Activated CD4-positive, alpha-beta T cell treated with anti-CD3 and anti-CD28 coated beads, Interleukin-10, Interleukin-2, amounts not matched to agents 100 ng/mL and 50 ng/mL, durations not matched to agents 16 hours and 8 hours (primary cell): ENCODE measurements around the gene WIPF3.
"Not testable (repeated sequence)": the region's sequence is repeated elsewhere in the genome, so short reads cannot be mapped to it uniquely, and the experiment has no call there.

ENCODE experiments used
- DNase-seq: peaks from one replicate; pipeline ENCODE4 v3.0.0-alpha.2; 2020

WIPF3 gene

GRCh38 chr7:29884399-29885272 is 78.3 kb downstream of the WIPF3 start:
- DNase-seq = no peak

- no peak for DNase-seq
Measured at GRCh38 chr7:29885626-29886025, 79.3 kb downstream of the WIPF3 start.

GRCh38 chr7:29886827-29887226 is 80.5 kb downstream of the WIPF3 start:
- no peak for DNase-seq

GRCh38 chr7:29888006-29888405 is 81.7 kb downstream of the WIPF3 start:
- DNase-seq = no peak

GRCh38 chr7:29889288-29889687 is 83.0 kb downstream of the WIPF3 start:
- DNase-seq = no peak

- DNase-seq = no peak
Measured at GRCh38 chr7:29890251-29890650, 83.9 kb downstream of the WIPF3 start.

- DNase-seq = not testable (repeated sequence)
Measured at GRCh38 chr7:29890786-29891185, 84.5 kb downstream of the WIPF3 start.

GRCh38 chr7:29891766-29892165 is 85.5 kb downstream of the WIPF3 start:
- DNase-seq = no peak

GRCh38 chr7:29892231-29892630 is 85.9 kb downstream of the WIPF3 start:
- no peak for DNase-seq

GRCh38 chr7:29893351-29893965 is 87.2 kb downstream of the WIPF3 start:
- no peak for DNase-seq

GRCh38 chr7:29894256-29894655 is 87.9 kb downstream of the WIPF3 start:
- DNase-seq = no peak

GRCh38 chr7:29895559-29895958 is 89.3 kb downstream of the WIPF3 start:
- no peak for DNase-seq

- no peak for DNase-seq
Measured at GRCh38 chr7:29896685-29897411, 90.5 kb downstream of the WIPF3 start.

GRCh38 chr7:29898301-29898700 is 92.0 kb downstream of the WIPF3 start:
- no peak for DNase-seq

- DNase-seq = no peak
Measured at GRCh38 chr7:29900745-29901144, 94.4 kb downstream of the WIPF3 start.

GRCh38 chr7:29906200-29907022 is 100.1 kb downstream of the WIPF3 start:
- no peak for DNase-seq

GRCh38 chr7:29914180-29914579 is 107.9 kb downstream of the WIPF3 start:
- DNase-seq = no peak

GRCh38 chr7:29915481-29916215 is 109.3 kb downstream of the WIPF3 start:
- no peak for DNase-seq

- DNase-seq = no peak
Measured at GRCh38 chr7:29917641-29918040, 111.3 kb downstream of the WIPF3 start.

GRCh38 chr7:29918850-29919249 is 112.5 kb downstream of the WIPF3 start:
- no peak for DNase-seq

GRCh38 chr7:29919790-29920189 is 113.5 kb downstream of the WIPF3 start:
- no peak for DNase-seq

GRCh38 chr7:29920491-29920890 is 114.2 kb downstream of the WIPF3 start:
- no peak for DNase-seq
